Activated T-cell treated with anti-CD3 and anti-CD28 coated beads, Interleukin-2, amount 50 U/mL, for 4 hours (primary cell): ENCODE data around the gene TMEM203. TPM values are rescaled to one million over a fixed set of nuclear protein-coding genes. Genes with fewer than 3 reads are reported as not detected.

ENCODE experiments used
- ATAC-seq, 2 donors: fragments of 200-7000 bp; cut with Tn5 transposase; one replicate each; pipeline ENCODE4 v1.10.0; 2021
- DNase-seq: peaks from one replicate; pipeline ENCODE4 v3.0.0-alpha.2; 2020
- H3K27me3 Mint-ChIP-seq: one replicate; pipeline ENCODE4 v1.8.0; 2021; ENCODE audit warnings: low read depth, mixed read lengths
- H3K36me3 Mint-ChIP-seq: one replicate; pipeline ENCODE4 v1.8.0; 2022; ENCODE audit warnings: mixed read lengths; ENCODE audit not compliant: insufficient read depth
- H3K4me1 Mint-ChIP-seq: one replicate; pipeline ENCODE4 v1.8.0; 2021; ENCODE audit warnings: low read depth, mixed read lengths
- H3K4me3 Mint-ChIP-seq: one replicate; pipeline ENCODE4 v1.8.0; 2021; ENCODE audit warnings: mild to moderate bottlenecking, moderate library complexity, mixed read lengths
- H3K9me3 Mint-ChIP-seq: one replicate; pipeline ENCODE4 v1.8.0; 2021; ENCODE audit warnings: mixed read lengths
- total RNA-seq, 3 donors: library from RNA; stranded (reverse); gene quantifications; one replicate each; pipeline ENCODE4 v1.2.1, GENCODE V29; 2021

The TMEM203 gene
- total RNA-seq, 3 donors from 2014 or later: 42.3 to 45.1 (median 44.4) TPM

GRCh38 chr9:137168904-137169856 lies 36.3 kb downstream of the TMEM203 start:
- Mint-ChIP-seq H3K27me3 (peaks cover 44% of the 10 kb centered on the region), H3K36me3 (no peaks in the 10 kb centered on the region), H3K9me3 (no peaks in the 10 kb centered on the region), H3K4me3 (no peak overlapping the region), H3K4me1 (peaks cover 4% of the 10 kb centered on the region)
- peak; percentile 22 to 42 for ATAC-seq
- DNase-seq: no peak

- peaks cover 47% of the 10 kb centered on the region for H3K27me3 Mint-ChIP-seq
- peaks cover 4% of the 10 kb centered on the region for H3K4me1 Mint-ChIP-seq
- H3K36me3 Mint-ChIP-seq: no peaks in the 10 kb centered on the region
- no peak for DNase-seq
- no peaks in the 10 kb centered on the region for H3K9me3 Mint-ChIP-seq
- no peak overlapping the region for H3K4me3 Mint-ChIP-seq
- ATAC-seq: peak; percentile 24 to 31
Observed at GRCh38 chr9:137168573-137168903, 36.9 kb downstream of the TMEM203 start.

- H3K27me3 Mint-ChIP-seq: peaks cover 46% of the 10 kb centered on the region
- H3K4me3 Mint-ChIP-seq: no peak overlapping the region
- DNase-seq: no peak
- peaks cover 4% of the 10 kb centered on the region for H3K4me1 Mint-ChIP-seq
- no peaks in the 10 kb centered on the region for H3K9me3 Mint-ChIP-seq
- ATAC-seq: peak; percentile 4 to 21
- H3K36me3 Mint-ChIP-seq: no peaks in the 10 kb centered on the region
Observed at GRCh38 chr9:137167747-137168572, 37.5 kb downstream of the TMEM203 start.

GRCh38 chr9:137167277-137167746 lies 38.1 kb downstream of the TMEM203 start:
- no peak for DNase-seq
- no peaks in the 10 kb centered on the region for H3K36me3 Mint-ChIP-seq
- no peak for ATAC-seq
- no peaks in the 10 kb centered on the region for H3K9me3 Mint-ChIP-seq
- H3K4me1 Mint-ChIP-seq: peaks cover 4% of the 10 kb centered on the region
- H3K27me3 Mint-ChIP-seq: peaks cover 48% of the 10 kb centered on the region
- H3K4me3 Mint-ChIP-seq: no peak overlapping the region

GRCh38 chr9:137166380-137167229 lies 38.8 kb downstream of the TMEM203 start:
- Mint-ChIP-seq H3K36me3 (no peaks in the 10 kb centered on the region), H3K4me3 (no peak overlapping the region), H3K4me1 (peaks cover 4% of the 10 kb centered on the region), H3K9me3 (no peaks in the 10 kb centered on the region), H3K27me3 (peaks cover 51% of the 10 kb centered on the region)
- no peak for ATAC-seq
- DNase-seq: no peak

GRCh38 chr9:137165250-137165836 lies 40.1 kb downstream of the TMEM203 start:
- H3K9me3 Mint-ChIP-seq: no peaks in the 10 kb centered on the region
- DNase-seq (no peak), ATAC-seq (no peak)
- H3K27me3 Mint-ChIP-seq: peaks cover 49% of the 10 kb centered on the region
- peaks cover 4% of the 10 kb centered on the region for H3K4me1 Mint-ChIP-seq
- no peak overlapping the region for H3K4me3 Mint-ChIP-seq
- no peaks in the 10 kb centered on the region for H3K36me3 Mint-ChIP-seq

- H3K4me1 Mint-ChIP-seq: peaks cover 4% of the 10 kb centered on the region
- H3K9me3 Mint-ChIP-seq: no peaks in the 10 kb centered on the region
- no peak for DNase-seq
- peaks cover 49% of the 10 kb centered on the region for H3K27me3 Mint-ChIP-seq
- H3K36me3 Mint-ChIP-seq: no peaks in the 10 kb centered on the region
- ATAC-seq: no peak
- H3K4me3 Mint-ChIP-seq: no peak overlapping the region
Observed at GRCh38 chr9:137164370-137165249, 40.8 kb downstream of the TMEM203 start.

GRCh38 chr9:137163805-137164204 lies 41.6 kb downstream of the TMEM203 start:
- peaks cover 54% of the 10 kb centered on the region for H3K27me3 Mint-ChIP-seq
- H3K9me3 Mint-ChIP-seq: no peaks in the 10 kb centered on the region
- H3K4me1 Mint-ChIP-seq: peaks cover 8% of the 10 kb centered on the region
- H3K36me3 Mint-ChIP-seq: no peaks in the 10 kb centered on the region
- ATAC-seq: no peak
- H3K4me3 Mint-ChIP-seq: no peak overlapping the region
- DNase-seq: no peak

GRCh38 chr9:137163365-137163715 lies 42.1 kb downstream of the TMEM203 start:
- Mint-ChIP-seq H3K4me1 (peaks cover 10% of the 10 kb centered on the region), H3K27me3 (peaks cover 55% of the 10 kb centered on the region), H3K9me3 (no peaks in the 10 kb centered on the region), H3K4me3 (no peak overlapping the region), H3K36me3 (no peaks in the 10 kb centered on the region)
- ATAC-seq (no peak), DNase-seq (no peak)

GRCh38 chr9:137162505-137163364 lies 42.7 kb downstream of the TMEM203 start:
- Mint-ChIP-seq H3K36me3 (no peaks in the 10 kb centered on the region), H3K9me3 (no peaks in the 10 kb centered on the region), H3K4me3 (no peak overlapping the region), H3K27me3 (peaks cover 61% of the 10 kb centered on the region), H3K4me1 (peaks cover 14% of the 10 kb centered on the region)
- peak in 1 of 2 donors; percentile 46 for ATAC-seq
- DNase-seq: no peak

- peaks cover 19% of the 10 kb centered on the region for H3K4me1 Mint-ChIP-seq
- no peak overlapping the region for H3K4me3 Mint-ChIP-seq
- ATAC-seq (no peak), DNase-seq (no peak)
- no peaks in the 10 kb centered on the region for H3K36me3 Mint-ChIP-seq
- no peaks in the 10 kb centered on the region for H3K9me3 Mint-ChIP-seq
- peaks cover 65% of the 10 kb centered on the region for H3K27me3 Mint-ChIP-seq
Observed at GRCh38 chr9:137161558-137162486, 43.6 kb downstream of the TMEM203 start.
